Cardiac muscle cell (in vitro differentiated cells and primary cell): ENCODE results near the gene NEGR1. TPM values are rescaled to one million over a fixed set of nuclear protein-coding genes. Genes with fewer than 3 reads are reported as not detected.

ENCODE experiments used
- DNase-seq, 2 donors: peaks; one replicate each; pipeline versions ENCODE4 v3.0.0 to v3.0.0-alpha.2; 2010 to 2017; ENCODE audit warnings: low read depth in 1 of 2, low spot score in 1 of 2
- H3K27ac ChIP-seq: fragments of 200-600 bp; sonication (generic); 2 replicates; pipeline ENCODE4 v1.5.1; 2016
- H3K27me3 ChIP-seq: fragments of 200-600 bp; sonication (generic); 2 replicates; pipeline ENCODE4 v1.6.0; 2016; ENCODE audit warnings: control low read depth
- H3K36me3 ChIP-seq: fragments of 200-600 bp; sonication (generic); 2 replicates; pipeline ENCODE4 v1.5.1; 2016; ENCODE audit warnings: control low read depth
- H3K4me1 ChIP-seq: fragments of 200-600 bp; sonication (generic); 2 replicates; pipeline ENCODE4 v1.8.1; 2017; ENCODE audit warnings: low read depth, mild to moderate bottlenecking, mixed run types
- H3K4me3 ChIP-seq: fragments of 200-600 bp; sonication (generic); 2 replicates; pipeline ENCODE4 v1.5.1; 2016; ENCODE audit warnings: mild to moderate bottlenecking
- H3K9me3 ChIP-seq: fragments of 200-600 bp; sonication (generic); 2 replicates; pipeline ENCODE4 v1.5.1; 2017; ENCODE audit warnings: low read depth, mild to moderate bottlenecking, control low read depth
- polyA plus RNA-seq: library from polyadenylated mRNA; unstranded; fragments of >200 nt; fragmentation: Nextera tagmentation; extraction: Ambion mirVana; gene quantifications from 2 replicates; pipeline ENCODE4 v1.2.1, GENCODE V29; 2016
- total RNA-seq: library from RNA; depleted of rRNA; stranded (reverse); fragments of >200 nt; gene quantifications from 2 replicates; pipeline ENCODE4 v1.2.3, GENCODE V29; 2016
- TF ChIP-seq, protein P1 (sequence below): IDR thresholded peaks from 2 replicates; pipeline ENCODE4 v1.5.1; 2012; ENCODE audit warnings: low read depth, mild to moderate bottlenecking, low read length

Gene NEGR1
- total and polyA plus RNA-seq, 2 experiments from 2014 or later: 0.06 to 0.20 TPM

DNA sequence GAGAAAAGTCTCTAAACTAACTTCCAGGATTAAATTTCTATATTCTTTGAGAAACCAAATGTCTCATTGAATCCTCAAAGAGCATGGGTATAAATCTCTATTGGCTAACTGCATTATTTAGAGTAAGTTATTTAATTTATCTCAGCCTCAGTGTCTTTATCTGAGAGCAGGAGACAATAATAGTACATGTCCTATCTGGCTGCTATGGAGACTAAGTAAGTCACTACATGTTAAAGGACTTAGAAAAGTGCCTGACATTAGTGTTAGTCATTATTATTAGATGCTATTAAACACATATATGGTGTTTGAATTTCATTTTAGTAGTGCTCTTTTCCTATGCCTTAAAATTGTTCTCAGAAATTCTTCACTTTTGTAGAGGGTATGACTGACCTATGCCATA is 505.2 kb downstream of the NEGR1 start:
- H3K36me3 ChIP-seq: no peaks in the 10 kb centered on the region
- peak in 1 of 2 donors; percentile 24 for DNase-seq
- no peak overlapping the region for H3K4me3 ChIP-seq
- peaks cover 20% of the 10 kb centered on the region for H3K4me1 ChIP-seq
- H3K27ac ChIP-seq: no peak overlapping the region
- no peaks in the 10 kb centered on the region for H3K9me3 ChIP-seq
- TF ChIP-seq, protein P1, sequence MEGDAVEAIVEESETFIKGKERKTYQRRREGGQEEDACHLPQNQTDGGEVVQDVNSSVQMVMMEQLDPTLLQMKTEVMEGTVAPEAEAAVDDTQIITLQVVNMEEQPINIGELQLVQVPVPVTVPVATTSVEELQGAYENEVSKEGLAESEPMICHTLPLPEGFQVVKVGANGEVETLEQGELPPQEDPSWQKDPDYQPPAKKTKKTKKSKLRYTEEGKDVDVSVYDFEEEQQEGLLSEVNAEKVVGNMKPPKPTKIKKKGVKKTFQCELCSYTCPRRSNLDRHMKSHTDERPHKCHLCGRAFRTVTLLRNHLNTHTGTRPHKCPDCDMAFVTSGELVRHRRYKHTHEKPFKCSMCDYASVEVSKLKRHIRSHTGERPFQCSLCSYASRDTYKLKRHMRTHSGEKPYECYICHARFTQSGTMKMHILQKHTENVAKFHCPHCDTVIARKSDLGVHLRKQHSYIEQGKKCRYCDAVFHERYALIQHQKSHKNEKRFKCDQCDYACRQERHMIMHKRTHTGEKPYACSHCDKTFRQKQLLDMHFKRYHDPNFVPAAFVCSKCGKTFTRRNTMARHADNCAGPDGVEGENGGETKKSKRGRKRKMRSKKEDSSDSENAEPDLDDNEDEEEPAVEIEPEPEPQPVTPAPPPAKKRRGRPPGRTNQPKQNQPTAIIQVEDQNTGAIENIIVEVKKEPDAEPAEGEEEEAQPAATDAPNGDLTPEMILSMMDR: no peak
- no peaks in the 10 kb centered on the region for H3K27me3 ChIP-seq

DNA sequence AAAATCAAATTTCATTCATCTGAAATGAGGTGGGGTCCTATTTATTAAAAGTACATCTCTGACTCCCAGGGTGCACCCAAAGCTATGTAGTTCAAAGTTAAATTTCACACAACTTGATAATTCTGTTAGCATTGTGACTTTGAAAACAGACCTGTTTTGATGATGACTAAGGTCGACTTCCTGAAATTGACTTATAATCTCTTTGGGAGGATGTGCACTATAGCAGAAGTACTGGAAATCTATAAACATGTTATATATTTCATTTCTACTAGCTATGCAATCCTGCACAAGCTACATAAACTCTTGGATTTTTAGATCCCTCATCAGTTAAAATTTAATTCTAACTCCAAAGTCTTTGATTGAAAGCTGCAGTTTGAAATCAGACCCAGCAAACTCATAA is 507.6 kb downstream of the NEGR1 start:
- Histone ChIP-seq H3K27ac (no peak overlapping the region), H3K9me3 (no peaks in the 10 kb centered on the region), H3K4me1 (peaks cover 20% of the 10 kb centered on the region), H3K27me3 (no peaks in the 10 kb centered on the region), H3K36me3 (no peaks in the 10 kb centered on the region), H3K4me3 (no peak overlapping the region)
- TF ChIP-seq, protein P1: no peak
- no peak for DNase-seq

DNA sequence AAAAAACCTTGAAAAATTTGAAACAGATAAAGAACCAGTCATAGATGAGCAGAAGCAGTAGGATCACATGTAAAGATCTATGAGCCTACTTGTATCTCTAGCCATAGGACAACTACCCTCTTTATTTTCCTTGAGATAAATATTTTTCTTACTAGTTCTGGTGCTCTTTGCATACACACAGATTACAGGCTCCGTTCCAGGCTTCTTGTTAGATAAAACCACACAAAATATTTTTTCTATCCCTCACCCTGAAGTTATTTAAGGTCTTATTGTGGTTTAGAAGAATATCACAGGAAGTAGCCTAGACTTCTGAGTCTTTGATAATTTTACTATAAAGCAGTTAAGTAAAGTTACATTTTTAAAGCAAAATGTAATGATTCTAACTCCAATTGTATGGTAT is 512.2 kb downstream of the NEGR1 start:
- H3K9me3 ChIP-seq: no peaks in the 10 kb centered on the region
- H3K27me3 ChIP-seq: no peaks in the 10 kb centered on the region
- peak in 1 of 2 donors; percentile 19 for DNase-seq
- H3K36me3 ChIP-seq: no peaks in the 10 kb centered on the region
- no peaks in the 10 kb centered on the region for H3K4me1 ChIP-seq
- H3K27ac ChIP-seq: no peak overlapping the region
- TF ChIP-seq, protein P1: no peak
- H3K4me3 ChIP-seq: no peak overlapping the region

DNA sequence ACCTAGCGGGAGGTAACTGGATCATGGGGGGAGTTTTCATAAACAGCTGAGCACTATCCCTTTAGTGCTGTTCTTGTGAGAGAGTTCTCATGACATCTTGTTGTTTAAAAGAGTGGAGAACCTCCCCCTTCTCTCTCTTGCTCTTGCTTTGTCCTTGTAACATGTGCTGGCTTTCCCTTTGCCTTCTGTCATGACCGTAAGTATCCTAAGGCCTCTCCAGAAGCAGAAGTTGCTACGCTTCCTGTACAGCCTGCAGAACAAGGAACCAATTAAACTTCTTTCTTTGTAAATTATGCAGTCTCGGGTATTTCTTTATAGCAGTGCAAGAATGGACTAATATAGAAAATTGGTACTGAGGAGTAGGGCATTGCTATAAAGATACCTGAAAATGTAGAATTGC is 515.6 kb downstream of the NEGR1 start:
- no peaks in the 10 kb centered on the region for H3K9me3 ChIP-seq
- DNase-seq: no peak
- no peaks in the 10 kb centered on the region for H3K36me3 ChIP-seq
- TF ChIP-seq, protein P1: no peak
- H3K4me1 ChIP-seq: no peaks in the 10 kb centered on the region
- no peaks in the 10 kb centered on the region for H3K27me3 ChIP-seq
- H3K4me3 ChIP-seq: no peak overlapping the region
- H3K27ac ChIP-seq: no peak overlapping the region

DNA sequence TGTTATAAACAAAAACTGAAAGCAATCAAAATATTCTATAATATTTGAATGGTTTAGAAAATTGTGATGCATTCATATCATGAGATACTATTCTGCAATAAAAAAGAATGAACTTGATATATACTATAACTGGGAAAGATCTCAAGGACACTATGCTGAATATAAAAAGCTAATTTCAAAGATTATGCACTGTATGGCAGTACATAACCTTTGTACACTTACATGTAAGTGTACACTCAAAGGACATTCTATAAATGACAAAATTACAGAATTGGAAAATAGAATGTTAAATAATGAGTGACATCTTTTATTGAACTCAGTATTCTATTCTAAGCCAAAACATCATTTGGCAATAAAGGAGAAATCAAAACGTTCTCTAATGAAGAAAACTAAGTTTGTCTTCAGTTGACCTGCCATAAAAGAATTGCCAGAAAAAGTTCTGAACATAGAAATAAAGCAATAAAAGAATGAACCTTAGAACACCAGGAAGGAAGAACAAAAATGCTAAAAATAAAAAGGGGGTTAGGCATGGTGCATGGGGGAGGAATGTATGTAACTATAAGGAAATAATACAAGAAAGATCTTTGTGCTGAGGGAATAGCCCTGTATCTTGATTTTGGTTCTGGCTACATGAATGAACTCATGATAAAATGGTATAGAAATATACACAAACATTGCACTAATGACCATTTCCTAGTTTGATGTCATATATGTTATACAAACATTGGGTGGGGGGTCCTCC is 519.7 kb downstream of the NEGR1 start:
- H3K36me3 ChIP-seq: no peaks in the 10 kb centered on the region
- TF ChIP-seq, protein P1: no peak
- no peak overlapping the region for H3K27ac ChIP-seq
- DNase-seq: no peak
- H3K9me3 ChIP-seq: no peaks in the 10 kb centered on the region
- no peaks in the 10 kb centered on the region for H3K4me1 ChIP-seq
- H3K4me3 ChIP-seq: no peak overlapping the region
- no peaks in the 10 kb centered on the region for H3K27me3 ChIP-seq
